Fibroblast of skin of left quadriceps (primary cell): Measurements from ENCODE around the gene ERICH6B.

Experiments used
- DNase-seq, 2 experiments: peaks; one replicate each; pipeline ENCODE4 v3.0.0-alpha.2; 2013; ENCODE audit warnings: low read depth in 2 of 2

The ERICH6B gene

DNA sequence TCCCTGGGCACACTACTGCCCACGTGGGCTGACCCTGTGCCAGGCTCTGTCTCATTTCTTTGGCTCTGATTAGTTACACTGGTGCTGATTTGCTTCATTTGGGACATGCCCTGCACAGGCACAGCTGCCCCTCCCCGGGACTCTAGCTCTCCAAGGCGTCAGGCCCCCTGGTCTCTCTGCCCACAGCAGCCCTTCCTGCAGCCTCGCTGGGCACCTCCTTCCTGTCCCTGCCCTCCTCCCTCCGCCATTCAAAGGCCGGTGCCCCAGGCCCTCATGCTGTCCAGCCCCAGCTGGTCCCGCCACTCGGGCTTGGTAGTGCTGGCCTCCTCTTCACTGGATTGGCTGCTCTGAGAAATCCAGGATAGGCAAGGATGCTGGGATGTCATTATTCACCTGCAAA, 73.1 kb downstream of the ERICH6B start:
- no peak for DNase-seq

GRCh38 chr13:45541806-45542205, 73.7 kb downstream of the ERICH6B start:
- no peak for DNase-seq

DNA sequence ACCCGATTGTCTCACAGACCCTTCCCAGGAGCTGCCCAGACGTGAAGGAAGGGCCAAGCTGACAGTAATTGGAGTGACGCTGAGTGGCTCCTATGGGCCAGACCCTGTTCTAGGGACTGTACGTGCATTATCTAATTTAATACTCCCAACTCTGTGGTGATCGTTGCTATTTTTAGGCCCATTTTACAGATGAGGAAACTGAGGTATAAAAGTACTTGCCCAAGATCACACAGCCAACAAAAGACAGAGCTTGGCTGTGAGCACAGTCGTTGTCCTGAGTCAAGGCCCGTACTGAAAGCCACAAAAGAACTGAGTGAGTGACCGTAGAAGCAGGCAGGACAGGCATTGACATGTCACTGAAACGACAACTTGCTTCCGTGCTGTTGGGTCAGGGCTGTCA, 74.7 kb downstream of the ERICH6B start:
- no peak for DNase-seq

DNA sequence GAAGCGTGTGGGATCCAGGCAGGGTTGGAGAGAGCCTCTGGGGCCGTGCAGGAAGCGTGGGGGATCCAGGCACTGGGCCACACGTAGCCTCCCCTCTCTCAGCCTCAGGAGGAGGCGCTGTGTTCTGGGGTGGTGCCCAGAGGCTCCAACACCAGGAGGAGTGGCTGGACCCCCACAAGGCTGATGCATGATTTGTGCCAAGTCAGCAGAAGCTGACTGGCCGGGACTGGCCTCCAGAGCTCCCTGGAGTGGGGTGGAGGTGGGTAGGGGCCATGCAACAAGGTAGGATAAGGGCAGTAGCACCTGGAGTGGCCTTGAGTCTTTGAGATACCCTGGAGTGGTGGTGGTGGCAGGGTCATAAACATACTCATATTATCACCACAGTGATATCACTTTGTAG, 75.3 kb downstream of the ERICH6B start:
- no peak for DNase-seq

GRCh38 chr13:45538382-45538781, 77.2 kb downstream of the ERICH6B start:
- no peak for DNase-seq

- peak; percentile 7 to 14 for DNase-seq
Observed at GRCh38 chr13:45537516-45537915, 78.0 kb downstream of the ERICH6B start.

GRCh38 chr13:45536224-45536623, 79.3 kb downstream of the ERICH6B start:
- DNase-seq = no peak

DNA sequence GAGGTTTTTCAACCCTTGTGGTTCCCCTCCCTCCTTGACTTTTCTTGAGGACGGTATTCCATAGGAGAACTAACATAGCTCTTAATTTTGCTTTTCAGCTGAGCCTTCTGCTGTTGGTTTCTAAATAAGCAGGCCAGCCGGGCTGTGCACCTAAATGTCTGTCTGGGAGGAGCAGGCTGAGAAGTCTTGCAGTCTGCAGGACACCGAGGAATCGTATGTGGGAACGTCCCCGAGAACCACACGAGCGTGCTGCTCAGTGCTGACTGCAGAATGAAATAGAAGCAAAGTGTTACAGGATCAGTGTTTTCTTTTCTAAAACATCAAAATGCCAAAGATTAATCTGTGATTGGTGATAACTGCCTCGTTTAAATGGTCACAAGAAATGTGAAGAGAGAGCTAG, 80.9 kb downstream of the ERICH6B start:
- no peak for DNase-seq

DNA sequence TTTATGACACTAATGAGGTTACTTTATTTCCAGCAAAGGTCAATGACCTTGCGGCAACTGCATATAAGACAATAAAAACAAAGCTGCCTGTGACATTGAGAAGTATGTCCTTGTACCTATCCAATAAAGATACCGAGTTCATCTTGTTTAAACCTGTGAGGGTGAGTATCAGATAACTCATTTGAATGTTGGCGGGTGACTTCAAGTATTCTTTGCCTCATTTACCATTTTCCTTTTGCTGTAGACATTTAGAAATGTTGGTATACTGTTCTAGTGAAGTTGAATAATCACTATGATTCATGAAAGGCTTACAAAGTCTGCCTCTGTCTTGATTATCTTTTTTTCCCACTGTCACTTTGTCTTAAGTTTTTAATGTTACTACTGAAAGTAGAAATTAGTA, 85.8 kb downstream of the ERICH6B start:
- no peak for DNase-seq

- DNase-seq = no peak
Observed at GRCh38 chr13:45527699-45528462, 87.7 kb downstream of the ERICH6B start.

GRCh38 chr13:45522571-45522970, 93.0 kb downstream of the ERICH6B start:
- peak; percentile 10 to 22 for DNase-seq

DNA sequence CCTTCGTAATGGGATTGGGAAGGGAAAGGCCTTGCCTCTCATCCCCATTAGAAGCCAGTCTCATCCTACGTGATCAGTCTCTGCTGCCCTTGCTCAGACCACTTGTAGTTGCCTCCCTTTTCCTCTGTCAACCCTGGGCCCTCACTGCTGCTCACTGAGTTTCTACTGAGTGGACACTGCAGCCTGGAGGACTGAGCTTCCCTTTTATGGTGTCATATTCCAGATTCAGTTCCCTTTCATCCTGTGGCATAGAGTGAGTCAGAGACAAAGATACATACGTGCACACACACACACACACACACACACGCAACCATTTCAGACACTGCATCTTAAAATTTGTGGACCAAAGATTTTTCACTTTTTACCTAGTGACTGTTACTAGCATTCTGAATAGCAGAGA, 94.2 kb downstream of the ERICH6B start:
- DNase-seq = peak; percentile 18 to 25

- no peak for DNase-seq
Observed at GRCh38 chr13:45519493-45519892, 96.0 kb downstream of the ERICH6B start.

DNA sequence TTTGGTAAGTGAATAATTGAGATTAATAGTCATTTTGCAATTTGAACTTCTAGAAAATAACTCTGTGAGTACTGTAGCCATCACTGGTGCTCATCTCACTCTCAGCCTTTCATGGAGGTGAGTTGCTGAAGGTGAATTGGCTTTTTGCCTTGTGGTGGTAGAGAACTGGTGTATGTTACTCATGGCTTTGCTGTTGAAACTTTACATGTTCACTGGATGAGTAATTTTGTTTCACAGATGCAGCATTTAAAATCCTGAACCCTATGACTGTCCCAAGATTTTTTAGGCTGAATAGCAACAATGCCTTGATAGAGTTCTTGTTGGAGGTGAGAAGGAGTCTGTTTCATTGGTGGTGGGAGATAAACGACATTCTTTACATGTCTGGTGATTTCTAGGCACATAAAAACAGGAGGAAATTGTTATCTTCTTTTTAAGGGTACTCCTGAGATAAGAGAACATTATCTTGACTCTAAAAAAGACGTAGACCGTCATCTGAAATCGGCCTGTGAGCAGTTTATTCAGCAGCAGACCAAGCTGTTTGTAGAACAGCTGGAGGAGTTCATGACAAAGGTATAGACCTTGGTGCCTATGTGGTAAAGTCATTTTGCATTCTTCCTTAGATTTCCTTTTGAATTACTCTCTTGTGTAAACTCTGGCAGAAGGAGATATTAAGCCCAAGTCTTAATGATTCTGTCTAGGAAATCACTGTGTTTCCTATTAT, 96.9 kb downstream of the ERICH6B start:
- DNase-seq = peak in 1 of 2 experiments; percentile 4

DNA sequence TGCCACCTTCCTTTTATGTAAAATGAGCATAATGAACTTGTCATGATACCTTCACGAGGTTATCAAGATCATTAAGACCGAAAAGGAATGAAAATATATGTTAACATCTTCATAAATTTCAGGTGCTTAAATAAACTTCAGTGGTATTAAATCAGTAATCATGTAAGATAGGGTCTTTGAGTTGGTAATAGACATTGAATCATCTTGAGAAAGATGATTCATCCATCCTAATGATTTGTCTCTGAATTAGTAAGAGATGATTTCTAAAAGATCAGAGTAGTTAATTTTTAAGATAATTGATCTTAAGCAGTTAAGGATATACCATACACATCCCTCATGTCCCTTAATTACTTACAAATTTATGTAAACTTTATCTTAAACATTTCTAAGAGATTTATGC, 98.8 kb downstream of the ERICH6B start:
- no peak for DNase-seq

- no peak for DNase-seq
Observed at GRCh38 chr13:45512098-45512496, 103.4 kb downstream of the ERICH6B start.

DNA sequence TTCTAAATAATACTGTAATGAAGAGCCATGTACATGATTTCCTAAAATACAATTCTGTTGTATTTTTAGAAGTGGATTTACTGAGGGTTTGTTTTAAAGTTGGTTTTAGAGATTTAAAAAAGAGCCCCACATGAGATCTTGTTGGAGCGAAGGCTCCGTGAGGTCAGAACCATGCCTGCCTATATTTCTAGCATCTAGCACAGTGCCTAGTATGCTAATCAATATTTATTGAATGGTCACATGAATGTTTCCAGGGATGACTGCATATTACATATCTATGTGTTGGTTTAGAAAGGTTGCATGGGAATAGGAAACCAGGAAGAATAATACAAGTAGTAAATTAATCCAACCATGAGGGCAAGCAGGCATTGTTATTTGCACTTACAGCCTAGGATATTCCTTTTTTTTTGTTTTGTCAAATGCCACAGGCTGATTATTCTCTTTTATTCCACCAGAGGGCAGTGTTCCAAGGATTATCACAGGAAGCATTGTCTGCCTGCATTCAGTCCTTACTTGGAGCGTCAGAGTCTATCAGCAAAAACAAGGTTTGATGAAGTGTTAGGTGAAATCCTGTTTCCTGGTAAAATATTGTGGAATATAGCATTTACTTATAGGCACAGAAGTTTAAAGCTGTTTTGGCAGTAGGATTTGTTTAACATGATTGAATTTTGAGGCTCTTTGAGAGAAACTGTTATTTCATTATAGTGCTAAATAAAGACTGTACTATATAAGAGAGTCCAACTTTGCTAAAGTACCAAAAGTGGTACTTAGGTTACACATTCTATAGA, 104.0 kb downstream of the ERICH6B start:
- peak; percentile 41 to 53 for DNase-seq

- DNase-seq = no peak
Observed at GRCh38 chr13:45510672-45511071, 104.9 kb downstream of the ERICH6B start.

DNA sequence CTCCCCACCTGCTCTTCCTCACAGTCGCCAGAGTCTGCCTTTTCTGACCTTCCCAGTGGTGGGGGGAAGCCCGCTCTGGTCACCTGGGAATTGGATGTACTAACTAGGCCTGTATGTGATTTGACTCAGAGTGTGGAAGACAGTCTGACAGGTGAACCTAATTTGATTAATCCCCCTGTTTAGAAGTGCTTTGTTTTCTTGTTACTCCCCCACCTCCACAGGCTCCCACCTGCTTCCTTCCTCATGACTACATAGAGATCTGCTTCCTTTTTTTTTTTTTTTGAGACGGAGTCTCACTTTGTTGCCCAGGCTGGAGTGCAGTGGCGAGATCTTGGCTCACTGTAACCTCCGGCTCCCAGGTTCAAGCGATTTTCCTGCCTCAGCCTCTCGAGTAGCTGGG, 106.8 kb downstream of the ERICH6B start:
- DNase-seq = no peak

DNA sequence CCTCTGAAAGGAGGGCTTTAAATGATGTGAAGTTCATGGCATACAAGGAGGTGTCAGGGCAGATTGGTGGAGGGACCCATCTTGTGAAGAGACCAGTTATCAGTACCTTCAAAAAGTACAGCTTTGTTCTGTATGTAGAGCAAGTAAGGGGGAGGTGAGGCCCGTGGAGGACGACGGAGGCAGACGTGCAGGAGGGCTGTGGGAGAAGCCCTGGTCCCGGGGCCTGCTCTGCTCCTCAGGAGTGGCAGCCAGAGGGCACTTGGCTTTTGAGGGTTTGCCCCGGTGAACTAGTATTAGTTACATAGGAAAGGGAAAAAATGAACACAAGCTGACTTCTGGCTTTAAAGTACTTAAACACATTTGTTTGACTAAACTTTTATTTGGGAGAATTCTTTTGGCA, 108.7 kb downstream of the ERICH6B start:
- DNase-seq = no peak

DNA sequence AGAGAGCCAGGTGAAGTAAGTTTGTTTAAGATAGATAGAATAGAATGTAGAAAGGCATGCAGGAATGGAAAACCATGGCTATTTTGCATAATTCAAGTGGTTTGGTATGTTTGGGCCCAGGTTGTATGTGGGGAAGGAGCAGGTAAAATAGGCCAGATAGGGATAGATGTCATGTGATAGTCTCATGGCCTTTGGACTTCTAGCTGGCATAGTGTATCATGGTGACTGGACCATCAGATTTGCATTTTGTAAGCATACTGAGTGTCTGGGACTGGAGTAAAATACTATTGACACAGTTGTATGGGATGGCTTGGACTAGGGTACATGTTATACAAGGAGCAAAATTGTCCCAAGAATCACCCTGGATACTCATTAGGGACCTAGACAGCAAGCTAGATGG, 111.9 kb downstream of the ERICH6B start:
- no peak for DNase-seq

DNA sequence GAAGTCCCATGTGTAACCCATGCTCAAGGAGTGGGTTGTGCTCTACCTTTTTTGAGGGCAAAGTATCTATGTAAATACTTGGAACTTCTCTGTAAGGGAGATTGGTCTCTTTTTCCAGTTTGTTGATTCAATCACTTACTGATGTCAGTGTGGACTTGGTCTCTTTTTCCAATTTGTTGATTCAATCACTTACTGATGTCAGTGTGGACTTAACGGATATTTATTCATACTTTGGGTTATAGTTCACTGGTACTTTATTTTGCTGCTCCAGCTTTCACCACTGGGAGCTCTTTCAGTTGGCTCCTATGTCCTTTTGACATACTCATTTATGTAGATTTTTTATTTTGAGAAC, 114.4 kb downstream of the ERICH6B start:
- DNase-seq = no peak
